Activated CD4-positive, alpha-beta T cell treated with anti-CD3 and anti-CD28 coated beads for 48 hours (primary cell): Measurements from ENCODE around the gene CLTB.
A peak's percentile ranks its signal among the peaks of the same experiment; 100 is the strongest.
"Not testable (repeated sequence)": the region's sequence is repeated elsewhere in the genome, so short reads cannot be mapped to it uniquely, and the experiment has no call there.

Experiments
- DNase-seq: peaks from one replicate; pipeline ENCODE4 v3.0.0-alpha.2; 2020

Gene CLTB

GRCh38 chr5:176426876-176427275, 10.5 kb upstream of the CLTB start:
- no peak for DNase-seq

- no peak for DNase-seq
These were observed 9.5 kb upstream of the CLTB start for GRCh38 chr5:176425791-176426190.

GRCh38 chr5:176425138-176425537, 8.8 kb upstream of the CLTB start:
- DNase-seq: no peak

GRCh38 chr5:176424181-176424580, 7.8 kb upstream of the CLTB start:
- DNase-seq: no peak

GRCh38 chr5:176420972-176421544, 4.7 kb upstream of the CLTB start:
- no peak for DNase-seq

GRCh38 chr5:176420086-176420485, 3.7 kb upstream of the CLTB start:
- no peak for DNase-seq

GRCh38 chr5:176418251-176418650, 1.9 kb upstream of the CLTB start:
- DNase-seq: no peak

- DNase-seq: no peak
These were observed 626 bp upstream of the CLTB start for GRCh38 chr5:176416965-176417364.

- DNase-seq: peak; percentile 12
These were observed 943 bp downstream of the CLTB start for GRCh38 chr5:176415240-176415951.

GRCh38 chr5:176414704-176415103, 1.6 kb downstream of the CLTB start:
- no peak for DNase-seq

- DNase-seq: no peak
These were observed 2.6 kb downstream of the CLTB start for GRCh38 chr5:176413709-176414191.

- no peak for DNase-seq
These were observed 3.1 kb downstream of the CLTB start for GRCh38 chr5:176413255-176413565.

GRCh38 chr5:176412517-176413254, 3.7 kb downstream of the CLTB start:
- no peak for DNase-seq

GRCh38 chr5:176410486-176411180, 5.7 kb downstream of the CLTB start:
- no peak for DNase-seq

- DNase-seq: no peak
These were observed 6.6 kb downstream of the CLTB start for GRCh38 chr5:176409765-176410164.

GRCh38 chr5:176408590-176408989, 7.7 kb downstream of the CLTB start:
- no peak for DNase-seq

GRCh38 chr5:176408252-176408573, 8.1 kb downstream of the CLTB start:
- DNase-seq: not testable (repeated sequence)

GRCh38 chr5:176407456-176408251, 8.7 kb downstream of the CLTB start:
- no peak for DNase-seq

- DNase-seq: no peak
These were observed 9.8 kb downstream of the CLTB start for GRCh38 chr5:176406436-176407052.

GRCh38 chr5:176405656-176406435, 10.5 kb downstream of the CLTB start:
- DNase-seq: no peak
